ENCODE measurements around the gene ADGRG1.

- TF ChIP-seq CTCF (IDR thresholded peaks at IDR 0.05), result no peak
- no peak for TF ChIP-seq POLR2A (IDR thresholded peaks at IDR 0.05)
Observed at GRCh38 chr16:57579361-57579665, 49.1 kb upstream of the ADGRG1 start.
